Stimulated activated CD4-positive, alpha-beta T cell treated with anti-CD3 and anti-CD28 coated beads, Interleukin-12 subunit alpha, Interleukin-12 subunit beta, amount 100 ng/mL, for 48 hours (primary cell): ENCODE results near the gene IGSF9.

Source experiments
- DNase-seq, 3 donors: peaks; one replicate each; pipeline ENCODE4 v3.0.0-alpha.2; 2020; ENCODE audit warnings: low read depth in 2 of 3, low spot score in 1 of 3

Gene IGSF9

GRCh38 chr1:159974350-159974965 lies 29.0 kb upstream of the IGSF9 start:
- no peak for DNase-seq

GRCh38 chr1:159973350-159973940 lies 28.0 kb upstream of the IGSF9 start:
- no peak for DNase-seq

DNA sequence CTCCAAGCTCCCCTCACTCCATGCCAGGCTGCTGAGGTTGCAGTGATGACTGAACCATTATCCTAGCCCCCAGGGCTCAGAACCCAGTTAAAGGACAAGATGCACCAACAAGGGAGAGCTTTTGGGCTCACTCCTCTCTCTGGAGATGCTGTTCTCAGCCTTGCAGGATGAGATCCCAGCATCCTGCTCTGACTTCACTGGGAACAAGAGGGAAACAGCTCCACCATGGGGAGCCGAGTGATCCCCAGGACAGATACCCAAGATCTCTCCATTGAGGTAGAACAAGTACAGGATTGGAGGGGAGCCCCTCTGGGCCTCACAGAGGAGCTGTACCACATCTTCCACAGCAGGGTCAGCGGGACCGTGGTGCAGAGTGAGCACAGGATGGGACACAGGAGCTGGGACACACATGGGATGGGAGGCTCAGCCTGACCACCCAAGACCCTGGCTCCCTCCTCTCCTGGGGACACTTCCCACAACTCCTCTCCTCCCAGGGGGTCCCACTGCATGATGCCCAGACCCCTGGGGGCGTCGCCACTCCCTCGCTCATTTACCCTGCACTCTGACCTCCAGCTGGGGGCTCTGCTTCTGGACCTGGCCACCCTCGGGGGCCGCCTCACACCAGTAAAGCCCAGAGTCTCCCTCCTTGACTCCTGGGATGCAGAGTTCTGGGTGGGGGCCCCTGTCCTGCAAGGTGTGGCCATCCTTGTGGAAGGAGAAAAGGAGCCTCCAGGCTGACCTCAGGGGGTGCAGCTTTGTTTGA lies 27.2 kb upstream of the IGSF9 start:
- DNase-seq: no peak

DNA sequence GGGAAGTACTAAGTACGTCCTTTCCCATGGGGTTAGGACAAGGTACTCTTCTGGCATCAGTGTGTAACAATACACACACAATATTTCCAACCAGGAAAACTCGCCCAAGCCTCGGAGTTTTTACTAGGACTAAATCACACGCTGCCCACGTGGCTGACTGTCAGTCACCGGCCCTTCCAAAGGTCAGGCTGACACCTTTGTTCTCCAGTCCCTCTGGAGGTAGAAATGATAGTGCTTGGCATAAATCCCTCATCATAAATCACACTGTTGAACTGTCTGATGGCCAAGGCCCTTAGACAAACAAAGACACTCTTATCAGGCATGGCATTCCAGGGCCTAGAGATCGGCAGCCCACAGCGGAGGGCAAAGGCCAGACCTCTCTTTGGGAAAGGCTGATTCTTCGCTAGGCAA lies 25.5 kb upstream of the IGSF9 start:
- no peak for DNase-seq

GRCh38 chr1:159968901-159969300 lies 23.5 kb upstream of the IGSF9 start:
- DNase-seq: no peak

- DNase-seq: no peak
Observed at GRCh38 chr1:159965263-159965662, 19.9 kb upstream of the IGSF9 start.

DNA sequence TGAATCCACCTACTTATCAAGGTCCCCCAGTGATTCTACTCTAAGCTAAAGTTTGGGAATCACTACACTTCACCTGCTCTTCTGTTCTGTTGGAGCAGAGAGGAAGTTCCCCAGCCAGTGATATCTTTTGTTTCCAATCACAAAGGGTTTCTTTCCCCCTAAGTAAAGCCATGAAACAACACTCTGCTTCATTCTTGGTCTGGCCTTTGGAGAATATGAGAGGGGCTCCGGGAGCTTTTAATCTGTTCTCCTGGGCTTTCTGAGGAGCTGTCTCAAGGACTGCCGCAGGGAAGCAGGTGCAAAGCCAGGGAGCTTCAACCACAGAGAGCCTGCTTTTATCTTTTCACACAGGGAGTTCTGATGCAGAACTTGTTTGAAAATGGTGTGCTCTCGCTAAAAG lies 18.7 kb upstream of the IGSF9 start:
- no peak for DNase-seq

GRCh38 chr1:159962176-159962575 lies 16.8 kb upstream of the IGSF9 start:
- no peak for DNase-seq

GRCh38 chr1:159961636-159962035 lies 16.2 kb upstream of the IGSF9 start:
- no peak for DNase-seq

GRCh38 chr1:159960721-159961381 lies 15.4 kb upstream of the IGSF9 start:
- no peak for DNase-seq

- no peak for DNase-seq
Observed at GRCh38 chr1:159959451-159959850, 14.0 kb upstream of the IGSF9 start.

GRCh38 chr1:159958719-159959380 lies 13.4 kb upstream of the IGSF9 start:
- no peak for DNase-seq

DNA sequence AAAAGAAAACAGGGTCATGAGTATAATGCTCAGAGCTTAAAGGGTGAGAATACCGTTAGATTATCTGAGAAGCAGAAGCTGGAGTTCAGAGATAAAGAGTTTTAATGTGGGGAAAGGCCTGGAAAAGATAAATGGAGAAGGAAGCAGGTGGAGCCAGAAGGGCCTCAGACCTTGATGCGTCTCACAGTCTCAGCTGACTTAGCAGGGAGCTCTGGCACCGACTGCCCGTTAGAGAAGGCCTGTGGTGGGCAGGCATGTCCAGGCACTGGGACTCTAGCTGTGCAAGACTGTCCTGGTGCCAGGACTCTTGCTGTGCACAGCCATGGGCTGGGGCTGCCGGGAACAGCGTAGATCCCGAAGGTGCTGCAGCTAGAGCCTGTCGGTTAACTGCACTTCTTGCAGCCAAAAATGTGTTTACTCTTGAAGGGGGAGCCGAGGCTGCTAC lies 12.4 kb upstream of the IGSF9 start:
- DNase-seq: no peak

DNA sequence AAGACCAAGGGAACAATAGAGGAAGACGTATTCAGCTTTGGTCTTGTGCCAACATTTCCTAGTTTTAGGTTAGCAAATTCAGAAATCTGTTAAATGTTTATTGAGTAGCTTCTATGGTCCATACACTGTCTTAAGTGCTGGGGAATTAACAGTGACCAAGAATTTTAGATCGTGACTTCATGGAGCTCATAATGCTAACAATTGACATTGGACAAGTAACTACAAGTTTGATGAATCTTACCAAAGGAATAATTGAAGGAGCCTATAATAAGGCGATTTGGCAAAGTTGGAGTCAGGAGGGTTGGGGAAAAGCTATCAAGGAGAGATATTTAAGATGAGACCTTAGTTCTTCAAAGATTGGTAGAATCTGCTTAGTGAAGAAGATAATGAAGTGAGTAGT lies 10.0 kb upstream of the IGSF9 start:
- DNase-seq: no peak

DNA sequence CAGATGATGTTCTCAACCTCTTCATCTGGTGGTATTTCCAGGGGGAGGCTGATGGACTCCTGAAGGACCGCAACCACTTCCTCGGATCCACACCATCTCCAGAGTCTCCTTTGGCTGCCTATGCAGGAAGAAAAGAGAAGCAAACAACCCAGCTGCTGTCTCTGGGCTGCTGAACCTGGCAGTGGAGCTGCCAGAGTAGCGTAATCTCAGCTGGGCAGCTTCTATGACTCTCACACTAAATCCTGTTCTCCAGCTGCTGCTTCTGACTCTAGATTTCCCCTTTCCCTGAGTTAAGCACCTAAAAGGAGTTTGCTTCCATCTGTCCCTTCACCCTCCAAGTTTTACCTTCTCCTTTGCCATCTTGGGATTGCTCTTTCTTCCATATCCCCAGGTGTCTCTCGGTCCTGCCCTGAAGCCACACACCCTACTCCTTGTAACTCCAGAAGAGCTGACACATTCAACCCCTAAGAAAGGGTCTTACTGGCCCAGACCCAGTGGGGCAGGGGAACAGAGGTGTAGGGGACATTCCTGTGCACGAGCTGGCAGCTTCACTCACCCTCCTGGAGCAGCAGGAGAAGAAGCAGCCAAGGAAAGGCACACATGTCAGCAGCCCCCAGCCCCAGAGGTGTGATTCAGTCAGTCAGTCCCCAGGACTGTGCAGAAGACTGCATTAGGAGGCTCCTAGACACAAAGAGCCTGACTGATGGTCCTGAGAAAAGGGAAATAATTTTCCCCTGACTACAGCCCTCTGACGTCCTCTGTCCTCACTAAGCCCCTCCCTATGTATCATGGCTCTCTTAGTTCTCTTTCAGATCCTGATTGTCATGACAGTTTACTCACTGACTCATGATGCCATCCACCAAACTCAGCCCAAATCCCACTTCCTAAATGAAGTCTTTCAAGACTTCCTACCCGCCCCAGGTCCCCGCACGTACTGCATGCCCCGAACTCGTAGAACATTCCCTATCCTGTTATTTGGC lies 8.4 kb upstream of the IGSF9 start, which contains the start of gene SLAMF9:
Gene SLAMF9 (minus strand): TSS at position 702 of the 980 bp plus-strand sequence. CDS start 100 bp downstream, at position 602.
- DNase-seq: no peak

DNA sequence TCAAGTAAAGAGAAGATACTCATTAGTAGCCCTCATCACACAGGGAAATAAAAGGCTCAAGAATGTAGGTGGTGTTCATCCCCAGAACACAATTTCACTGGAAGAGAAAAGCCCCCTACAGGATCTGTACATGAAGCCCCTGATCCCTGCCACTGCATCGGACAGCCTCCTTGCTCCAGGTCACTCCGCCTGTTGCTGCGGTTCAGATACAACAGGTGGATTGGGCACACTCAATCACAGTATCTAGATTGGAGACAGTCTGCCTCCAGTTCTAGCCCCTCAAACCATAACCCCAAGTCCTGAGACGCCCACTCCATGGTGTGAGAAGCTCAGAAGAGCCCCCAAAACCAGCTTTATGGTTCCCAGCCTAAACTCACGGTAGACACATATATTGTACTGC lies 7.5 kb upstream of the IGSF9 start:
- no peak for DNase-seq

DNA sequence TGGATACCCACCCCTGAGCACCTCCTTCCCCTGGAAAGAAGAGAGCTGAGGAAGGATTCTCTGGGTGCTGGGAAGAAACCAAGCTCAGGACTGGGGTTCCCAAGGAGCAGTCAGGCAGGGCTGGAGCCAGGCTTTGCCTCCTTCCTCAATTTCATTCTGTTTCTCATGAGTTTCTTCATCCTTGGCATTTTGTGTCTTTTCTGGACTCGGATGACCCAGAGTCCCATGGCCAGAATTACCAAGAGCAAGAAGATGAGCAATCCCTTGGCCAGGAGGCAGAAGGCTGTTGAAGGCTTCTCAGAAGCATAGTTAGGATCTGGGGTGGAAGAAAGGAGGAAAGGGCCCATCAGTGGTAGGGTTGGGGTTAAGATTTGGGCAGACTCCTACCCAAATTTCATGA lies 6.1 kb upstream of the IGSF9 start:
- DNase-seq: no peak

DNA sequence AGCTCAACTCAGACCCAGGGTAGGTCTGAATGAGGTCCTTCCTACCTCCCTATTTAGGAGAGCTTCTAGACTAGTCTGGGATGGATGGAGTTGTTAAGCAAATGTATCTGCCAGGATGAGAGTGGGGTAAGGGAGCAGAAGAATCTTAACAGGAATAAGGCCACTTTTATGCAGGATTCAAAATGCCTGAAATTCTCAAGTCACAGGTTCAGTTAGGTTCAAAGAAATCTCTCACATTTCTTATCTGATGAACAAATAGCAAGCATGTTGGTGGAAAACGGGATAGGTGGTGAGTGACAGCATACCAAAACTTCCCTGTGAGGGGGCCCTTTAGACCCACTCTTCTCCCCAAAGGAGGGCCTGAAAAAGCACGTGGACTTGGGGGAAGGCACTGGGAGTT lies 5.6 kb upstream of the IGSF9 start:
- no peak for DNase-seq

- no peak for DNase-seq
Observed at GRCh38 chr1:159949981-159950381, 4.6 kb upstream of the IGSF9 start.

GRCh38 chr1:159949123-159949522 lies 3.7 kb upstream of the IGSF9 start:
- DNase-seq: no peak
